WERI-Rb-1 (cell line): Measurements from ENCODE around the gene SNCAIP.

ENCODE experiments used
- DNase-seq: peaks from one replicate; pipeline ENCODE4 v3.0.0-alpha.2; 2020
- H3K27ac ChIP-seq: fragments of 250-450 bp; sonication (Bioruptor Pico); 2 replicates; pipeline ENCODE4 v1.5.1; 2020; ENCODE audit warnings: mild to moderate bottlenecking, moderate library complexity
- H3K27me3 ChIP-seq: fragments of 250-450 bp; sonication (Bioruptor Pico); 2 replicates; pipeline ENCODE4 v1.5.1; 2021; ENCODE audit warnings: mild to moderate bottlenecking, low read depth, moderate library complexity; ENCODE audit not compliant: insufficient read depth, severe bottlenecking
- H3K36me3 ChIP-seq: fragments of 250-450 bp; sonication (Bioruptor Pico); 2 replicates; pipeline ENCODE4 v1.5.1; 2020; ENCODE audit warnings: mild to moderate bottlenecking, moderate library complexity
- H3K4me3 ChIP-seq: 2 replicates; pipeline ENCODE4 v1.5.1; 2011; ENCODE audit warnings: low read depth, mild to moderate bottlenecking, control low read depth, low read length
- H3K9me3 ChIP-seq: fragments of 250-450 bp; sonication (Bioruptor Pico); 2 replicates; pipeline ENCODE4 v1.5.1; 2021; ENCODE audit warnings: mild to moderate bottlenecking, moderate library complexity; ENCODE audit not compliant: severe bottlenecking
- CTCF ChIP-seq: IDR thresholded peaks from 2 replicates; pipeline ENCODE4 v1.5.1; 2011; ENCODE audit warnings: low read depth, mild to moderate bottlenecking, control low read depth, inconsistent platforms, low read length

The SNCAIP gene

GRCh38 chr5:122402955-122403685, 91.1 kb downstream of the SNCAIP start:
- Histone ChIP-seq H3K9me3 (no peaks in the 10 kb centered on the region), H3K4me3 (no peak overlapping the region), H3K27me3 (no peaks in the 10 kb centered on the region), H3K36me3 (no peaks in the 10 kb centered on the region), H3K27ac (no peak overlapping the region)
- no peak for TF ChIP-seq CTCF
- no peak for DNase-seq

- no peak for TF ChIP-seq CTCF
- no peaks in the 10 kb centered on the region for H3K27me3 ChIP-seq
- no peaks in the 10 kb centered on the region for H3K36me3 ChIP-seq
- H3K9me3 ChIP-seq: no peaks in the 10 kb centered on the region
- no peak for DNase-seq
- H3K27ac ChIP-seq: no peak overlapping the region
- H3K4me3 ChIP-seq: no peak overlapping the region
These were observed 92.0 kb downstream of the SNCAIP start for GRCh38 chr5:122404018-122404417.

- DNase-seq: no peak
- Histone ChIP-seq H3K4me3 (no peak overlapping the region), H3K27ac (no peak overlapping the region), H3K9me3 (no peaks in the 10 kb centered on the region), H3K27me3 (no peaks in the 10 kb centered on the region), H3K36me3 (no peaks in the 10 kb centered on the region)
- TF ChIP-seq CTCF: no peak
These were observed 92.8 kb downstream of the SNCAIP start for GRCh38 chr5:122404653-122405362.

- TF ChIP-seq CTCF: no peak
- H3K27me3 ChIP-seq: no peaks in the 10 kb centered on the region
- no peak overlapping the region for H3K27ac ChIP-seq
- DNase-seq: no peak
- no peak overlapping the region for H3K4me3 ChIP-seq
- H3K36me3 ChIP-seq: no peaks in the 10 kb centered on the region
- no peaks in the 10 kb centered on the region for H3K9me3 ChIP-seq
These were observed 93.7 kb downstream of the SNCAIP start for GRCh38 chr5:122405751-122406150.

GRCh38 chr5:122406181-122406580, 94.1 kb downstream of the SNCAIP start:
- H3K4me3 ChIP-seq: no peak overlapping the region
- DNase-seq: no peak
- H3K27ac ChIP-seq: no peak overlapping the region
- H3K9me3 ChIP-seq: no peaks in the 10 kb centered on the region
- H3K36me3 ChIP-seq: no peaks in the 10 kb centered on the region
- TF ChIP-seq CTCF: no peak
- no peaks in the 10 kb centered on the region for H3K27me3 ChIP-seq
